ENCODE results near the gene ADAMTS9.

Gene ADAMTS9

DNA sequence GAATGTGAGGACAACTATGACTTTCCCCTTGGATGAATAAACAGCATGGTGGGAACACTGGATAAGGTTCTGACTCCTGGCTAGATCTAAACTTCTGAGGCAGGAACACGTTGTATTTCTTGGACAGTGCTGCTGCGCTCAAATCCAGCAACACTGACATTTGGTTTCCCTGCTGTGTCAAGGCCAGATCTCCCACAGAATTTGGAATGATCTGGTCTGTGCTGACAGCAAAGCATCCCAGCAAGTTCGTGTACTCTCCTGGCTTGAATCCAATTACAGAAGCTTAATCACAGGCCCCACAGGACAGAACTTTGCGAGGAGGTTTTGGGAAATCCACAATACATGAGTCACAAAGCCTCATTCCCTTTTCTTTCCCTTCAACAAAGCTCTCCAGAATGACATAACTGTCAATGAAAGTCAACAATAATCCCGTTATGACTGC, 92.5 kb downstream of the ADAMTS9 start:
- Histone ChIP-seq H3K4me1 (ENCODE audit: control insufficient read depth, insufficient read depth, low read depth, low read length) (no peaks in the 10 kb centered on the region), H4K8ac (ENCODE audit: low read length) (no peak overlapping the region), H3K23ac (ENCODE audit: low read length in 2 of 2) (no peak overlapping the region), H3K9me3 (ENCODE audit: control insufficient read depth, low read length) (no peaks in the 10 kb centered on the region), H2AK5ac (ENCODE audit: low read length, severe bottlenecking) (no peak overlapping the region), H3K79me1 (replicated peaks; ENCODE audit: low read length, poor library complexity, severe bottlenecking) (no peaks in the 10 kb centered on the region), H3K18ac (ENCODE audit: low read depth in 1 of 2, low read length in 2 of 2) (no peak overlapping the region), H3K27me3 (ENCODE audit: control insufficient read depth in 1 of 2, insufficient read depth in 1 of 2, low read length in 2 of 2) (peaks cover 0 to 59% of the 10 kb centered on the region in 2 experiments), H2BK15ac (ENCODE audit: low read depth, poor library complexity, severe bottlenecking) (no peak overlapping the region), H3K14ac (ENCODE audit: low read length in 2 of 2) (no peak overlapping the region), H2BK12ac (ENCODE audit: low read length in 2 of 2) (no peak overlapping the region), H3K4me2 (ENCODE audit: low read length, poor library complexity, severe bottlenecking) (no peak overlapping the region), H3K27ac (ENCODE audit: low read length, poor library complexity, severe bottlenecking) (no peak overlapping the region), H2BK120ac (ENCODE audit: low read depth, low read length) (no peak overlapping the region), H3K9ac (ENCODE audit: low read length) (peak overlapping the region; percentile 28), H4K91ac (ENCODE audit: low read length) (no peak overlapping the region), H2AFZ (ENCODE audit: low read depth, low read length) (no peak overlapping the region), H3K4me3 (ENCODE audit: insufficient read depth in 1 of 2, low read depth in 1 of 2, low read length in 2 of 2) (no peak overlapping the region), H2BK5ac (ENCODE audit: low read depth, low read length, poor library complexity, severe bottlenecking) (no peak overlapping the region), H3K4ac (ENCODE audit: low read depth in 1 of 2, low read length in 2 of 2) (no peak overlapping the region), H3K36me3 (ENCODE audit: control insufficient read depth in 1 of 2, insufficient read depth in 2 of 2, low read depth in 1 of 2, low read length in 2 of 2) (peaks cover 0 to 2% of the 10 kb centered on the region in 2 experiments)
- peak; percentile 39 for DNase-seq
- WGBS = 56% methylated on average over 5 of the region's 5 CpGs

DNA sequence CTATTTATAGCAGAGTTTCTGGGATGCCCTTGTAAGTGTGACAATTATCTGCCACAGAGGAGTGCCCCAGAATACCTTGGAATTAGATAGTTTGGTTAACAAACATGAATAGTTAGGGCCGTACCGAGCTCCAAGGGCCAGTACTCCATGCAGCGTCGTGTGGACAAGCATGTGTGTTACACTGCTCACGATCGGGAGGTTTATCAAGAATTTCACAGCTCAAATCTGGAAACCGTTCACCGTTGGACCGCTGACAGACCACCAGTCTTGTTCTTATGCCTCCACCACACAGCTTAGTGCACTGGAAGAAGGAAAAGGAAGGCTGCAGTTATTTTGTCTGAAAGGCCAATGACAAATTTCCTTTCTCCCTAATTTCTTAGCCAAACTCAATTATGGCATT, 93.7 kb downstream of the ADAMTS9 start:
- Histone ChIP-seq H3K4ac (ENCODE audit: low read depth in 1 of 2, low read length in 2 of 2) (no peak overlapping the region), H3K79me1 (replicated peaks; ENCODE audit: low read length, poor library complexity, severe bottlenecking) (no peaks in the 10 kb centered on the region), H3K14ac (ENCODE audit: low read length in 2 of 2) (no peak overlapping the region), H2AFZ (ENCODE audit: low read depth, low read length) (no peak overlapping the region), H4K91ac (ENCODE audit: low read length) (no peak overlapping the region), H3K4me3 (ENCODE audit: insufficient read depth in 1 of 2, low read depth in 1 of 2, low read length in 2 of 2) (no peak overlapping the region), H3K4me2 (ENCODE audit: low read length, poor library complexity, severe bottlenecking) (no peak overlapping the region), H2BK5ac (ENCODE audit: low read depth, low read length, poor library complexity, severe bottlenecking) (no peak overlapping the region), H4K8ac (ENCODE audit: low read length) (no peak overlapping the region), H2AK5ac (ENCODE audit: low read length, severe bottlenecking) (no peak overlapping the region), H3K27ac (ENCODE audit: low read length, poor library complexity, severe bottlenecking) (no peak overlapping the region), H3K36me3 (ENCODE audit: control insufficient read depth in 1 of 2, insufficient read depth in 2 of 2, low read depth in 1 of 2, low read length in 2 of 2) (peaks cover 0 to 2% of the 10 kb centered on the region in 2 experiments), H3K9ac (ENCODE audit: low read length) (no peak overlapping the region), H2BK15ac (ENCODE audit: low read depth, poor library complexity, severe bottlenecking) (no peak overlapping the region), H2BK12ac (ENCODE audit: low read length in 2 of 2) (no peak overlapping the region), H3K4me1 (ENCODE audit: control insufficient read depth, insufficient read depth, low read depth, low read length) (no peaks in the 10 kb centered on the region), H3K27me3 (ENCODE audit: control insufficient read depth in 1 of 2, insufficient read depth in 1 of 2, low read length in 2 of 2) (peaks cover 0 to 52% of the 10 kb centered on the region in 2 experiments), H3K23ac (ENCODE audit: low read length in 2 of 2) (no peak overlapping the region), H3K9me3 (ENCODE audit: control insufficient read depth, low read length) (no peaks in the 10 kb centered on the region), H2BK120ac (ENCODE audit: low read depth, low read length) (no peak overlapping the region), H3K18ac (ENCODE audit: low read depth in 1 of 2, low read length in 2 of 2) (no peak overlapping the region)
- WGBS = 95% methylated on average over 6 of the region's 9 CpGs
- no peak for DNase-seq

DNA sequence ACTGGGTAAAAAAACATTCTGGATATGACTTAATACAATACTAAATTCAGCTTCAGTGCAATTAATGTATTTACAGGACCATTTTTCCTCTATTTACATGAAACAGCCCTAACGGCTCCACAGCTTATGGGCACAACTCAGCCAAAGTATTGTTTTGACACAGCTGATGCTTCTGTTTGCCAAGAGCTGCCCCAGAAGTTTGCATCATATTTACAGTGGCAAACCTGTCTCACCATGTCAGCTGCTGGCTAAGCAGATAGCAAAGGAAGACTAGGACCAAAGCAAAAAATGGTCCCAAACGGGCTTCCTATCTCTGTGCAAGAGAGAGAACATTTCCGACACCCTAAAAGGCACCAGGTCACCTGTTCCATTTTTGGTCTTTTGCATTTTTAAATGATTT, 94.5 kb downstream of the ADAMTS9 start:
- Histone ChIP-seq H4K91ac (ENCODE audit: low read length) (no peak overlapping the region), H3K9me3 (ENCODE audit: control insufficient read depth, low read length) (no peaks in the 10 kb centered on the region), H3K4me3 (ENCODE audit: insufficient read depth in 1 of 2, low read depth in 1 of 2, low read length in 2 of 2) (no peak overlapping the region), H2BK15ac (ENCODE audit: low read depth, poor library complexity, severe bottlenecking) (no peak overlapping the region), H3K23ac (ENCODE audit: low read length in 2 of 2) (no peak overlapping the region), H3K4ac (ENCODE audit: low read depth in 1 of 2, low read length in 2 of 2) (no peak overlapping the region), H2AK5ac (ENCODE audit: low read length, severe bottlenecking) (no peak overlapping the region), H3K4me1 (ENCODE audit: control insufficient read depth, insufficient read depth, low read depth, low read length) (no peaks in the 10 kb centered on the region), H3K36me3 (ENCODE audit: control insufficient read depth in 1 of 2, insufficient read depth in 2 of 2, low read depth in 1 of 2, low read length in 2 of 2) (peaks cover 0 to 2% of the 10 kb centered on the region in 2 experiments), H3K18ac (ENCODE audit: low read depth in 1 of 2, low read length in 2 of 2) (no peak overlapping the region), H3K14ac (ENCODE audit: low read length in 2 of 2) (no peak overlapping the region), H3K4me2 (ENCODE audit: low read length, poor library complexity, severe bottlenecking) (no peak overlapping the region), H3K27me3 (ENCODE audit: control insufficient read depth in 1 of 2, insufficient read depth in 1 of 2, low read length in 2 of 2) (peaks cover 0 to 45% of the 10 kb centered on the region in 2 experiments), H4K8ac (ENCODE audit: low read length) (no peak overlapping the region), H3K27ac (ENCODE audit: low read length, poor library complexity, severe bottlenecking) (no peak overlapping the region), H2BK120ac (ENCODE audit: low read depth, low read length) (no peak overlapping the region), H2BK5ac (ENCODE audit: low read depth, low read length, poor library complexity, severe bottlenecking) (no peak overlapping the region), H2BK12ac (ENCODE audit: low read length in 2 of 2) (no peak overlapping the region), H2AFZ (ENCODE audit: low read depth, low read length) (no peak overlapping the region), H3K79me1 (replicated peaks; ENCODE audit: low read length, poor library complexity, severe bottlenecking) (no peaks in the 10 kb centered on the region), H3K9ac (ENCODE audit: low read length) (no peak overlapping the region)
- no peak for DNase-seq
- 90% methylated on average over 2 of the region's 3 CpGs for WGBS

DNA sequence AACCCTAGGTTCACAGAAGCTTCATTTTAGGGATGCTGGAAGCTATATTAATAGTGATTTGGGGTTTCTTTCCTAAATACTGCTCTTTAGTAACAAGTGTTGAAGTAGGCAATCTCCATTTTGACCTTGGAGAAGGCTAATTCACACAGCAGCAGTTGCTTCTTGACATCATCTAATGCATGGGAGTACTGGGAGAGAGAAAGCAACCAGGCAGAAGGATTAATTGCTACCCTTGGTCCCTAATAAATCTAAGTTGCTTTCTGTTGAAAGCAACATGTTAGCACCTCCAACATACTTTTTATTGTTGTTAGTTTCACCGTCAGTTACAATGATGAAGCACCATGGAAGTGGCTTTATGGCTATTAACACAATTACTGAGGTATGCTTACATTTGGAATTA, 96.2 kb downstream of the ADAMTS9 start:
- no peaks in the 10 kb centered on the region for H3K79me1 ChIP-seq (replicated peaks; ENCODE audit: low read length, poor library complexity, severe bottlenecking)
- H3K4me1 ChIP-seq (ENCODE audit: control insufficient read depth, insufficient read depth, low read depth, low read length) = no peaks in the 10 kb centered on the region
- H4K8ac ChIP-seq (ENCODE audit: low read length) = no peak overlapping the region

More for the DNA sequence above, 96.2 kb downstream of the ADAMTS9 start:
- H2BK12ac ChIP-seq (ENCODE audit: low read length in 2 of 2) = no peak overlapping the region
- H3K18ac ChIP-seq (ENCODE audit: low read depth in 1 of 2, low read length in 2 of 2) = no peak overlapping the region
- no peak overlapping the region for H3K9ac ChIP-seq (ENCODE audit: low read length)
- H2BK5ac ChIP-seq (ENCODE audit: low read depth, low read length, poor library complexity, severe bottlenecking) = no peak overlapping the region
- H3K4me3 ChIP-seq (ENCODE audit: insufficient read depth in 1 of 2, low read depth in 1 of 2, low read length in 2 of 2) = no peak overlapping the region
- H2AFZ ChIP-seq (ENCODE audit: low read depth, low read length) = no peak overlapping the region
- H3K4ac ChIP-seq (ENCODE audit: low read depth in 1 of 2, low read length in 2 of 2) = no peak overlapping the region
- H3K14ac ChIP-seq (ENCODE audit: low read length in 2 of 2) = no peak overlapping the region
- H3K9me3 ChIP-seq (ENCODE audit: control insufficient read depth, low read length) = no peaks in the 10 kb centered on the region
- no peak overlapping the region for H4K91ac ChIP-seq (ENCODE audit: low read length)
- H3K27me3 ChIP-seq (ENCODE audit: control insufficient read depth in 1 of 2, insufficient read depth in 1 of 2, low read length in 2 of 2) = peaks cover 0 to 34% of the 10 kb centered on the region in 2 experiments
- H3K36me3 ChIP-seq (ENCODE audit: control insufficient read depth in 1 of 2, insufficient read depth in 2 of 2, low read depth in 1 of 2, low read length in 2 of 2) = no peaks in the 10 kb centered on the region
- no peak overlapping the region for H3K27ac ChIP-seq (ENCODE audit: low read length, poor library complexity, severe bottlenecking)
- no peak for DNase-seq
- 100% methylated on average over 1 of the region's 1 CpG for WGBS
- no peak overlapping the region for H3K23ac ChIP-seq (ENCODE audit: low read length in 2 of 2)
- no peak overlapping the region for H2AK5ac ChIP-seq (ENCODE audit: low read length, severe bottlenecking)
- no peak overlapping the region for H3K4me2 ChIP-seq (ENCODE audit: low read length, poor library complexity, severe bottlenecking)
- no peak overlapping the region for H2BK15ac ChIP-seq (ENCODE audit: low read depth, poor library complexity, severe bottlenecking)
- no peak overlapping the region for H2BK120ac ChIP-seq (ENCODE audit: low read depth, low read length)
